Sigmoid colon (tissue), 4 donors: ENCODE data around the gene EIPR1.

Experiments
- CTCF ChIP-seq, 4 experiments: fragments of 450-650 bp in 3 of 4; fragments of 200-600 bp in 1 of 4; IDR thresholded peaks; one replicate each; pipeline ENCODE4 v1.5.1; 2016 to 2019; ENCODE audit warnings: antibody characterized with exemption in 4 of 4, mild to moderate bottlenecking in 3 of 4, moderate library complexity in 2 of 4
- EP300 ChIP-seq, 4 donors: sonication (generic); formaldehyde crosslinking; IDR thresholded peaks; one replicate each; pipeline ENCODE4 v1.6.1; 2017; ENCODE audit warnings: antibody characterized with exemption in 4 of 4

DNA sequence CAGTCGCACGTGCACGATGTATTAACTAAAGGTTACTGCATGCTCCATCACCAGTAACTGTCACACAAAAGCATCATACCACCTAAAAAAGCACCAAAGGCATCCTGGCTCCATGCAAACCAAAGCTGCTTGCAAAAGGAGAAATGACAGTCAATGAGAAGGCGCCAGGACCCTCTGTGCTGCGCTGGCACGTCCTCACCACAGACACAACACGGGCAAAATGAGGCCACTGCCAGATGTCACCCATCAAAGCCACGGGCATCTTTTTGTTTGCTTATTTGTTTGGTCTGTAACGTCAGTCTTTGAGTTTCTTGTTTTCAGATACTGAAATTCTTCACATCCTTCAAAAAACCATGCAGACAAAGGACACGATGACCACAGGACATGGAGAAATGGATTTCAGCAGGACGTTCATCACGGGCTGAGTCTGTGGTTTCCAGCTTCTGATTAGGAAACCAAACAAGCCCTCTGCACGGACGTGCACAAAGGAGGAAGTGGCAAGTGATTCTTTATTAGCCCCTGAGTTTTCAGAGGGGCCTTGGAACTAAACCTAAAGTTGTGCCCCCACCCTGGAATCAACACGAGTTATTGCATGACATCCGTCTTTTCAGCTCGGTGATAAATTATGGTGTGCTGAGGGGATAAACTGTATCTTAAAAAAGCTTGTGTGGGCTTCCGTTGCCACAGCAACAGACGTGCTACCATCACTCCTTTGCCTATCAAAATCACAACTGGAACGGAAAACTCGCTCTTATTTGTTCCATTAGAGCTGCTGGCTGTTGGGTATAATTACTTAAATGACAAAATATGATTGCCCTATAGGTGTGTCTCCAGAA is 181.8 kb downstream of the EIPR1 start:
- TF ChIP-seq CTCF (IDR thresholded peaks at IDR 0.05) (no peak), EP300 (IDR thresholded peaks at IDR 0.05) (no peak)
